Activated CD4-positive, alpha-beta T cell treated with anti-CD3 and anti-CD28 coated beads, Interleukin-2, amount 50 U/mL, for 16 hours (primary cell): ENCODE results near the gene A2ML1.
"Not testable (repeated sequence)": the region's sequence is repeated elsewhere in the genome, so short reads cannot be mapped to it uniquely, and the experiment has no call there.

ENCODE experiments used
- DNase-seq: peaks from one replicate; pipeline ENCODE4 v3.0.0-alpha.2; 2020

A2ML1 gene

DNA sequence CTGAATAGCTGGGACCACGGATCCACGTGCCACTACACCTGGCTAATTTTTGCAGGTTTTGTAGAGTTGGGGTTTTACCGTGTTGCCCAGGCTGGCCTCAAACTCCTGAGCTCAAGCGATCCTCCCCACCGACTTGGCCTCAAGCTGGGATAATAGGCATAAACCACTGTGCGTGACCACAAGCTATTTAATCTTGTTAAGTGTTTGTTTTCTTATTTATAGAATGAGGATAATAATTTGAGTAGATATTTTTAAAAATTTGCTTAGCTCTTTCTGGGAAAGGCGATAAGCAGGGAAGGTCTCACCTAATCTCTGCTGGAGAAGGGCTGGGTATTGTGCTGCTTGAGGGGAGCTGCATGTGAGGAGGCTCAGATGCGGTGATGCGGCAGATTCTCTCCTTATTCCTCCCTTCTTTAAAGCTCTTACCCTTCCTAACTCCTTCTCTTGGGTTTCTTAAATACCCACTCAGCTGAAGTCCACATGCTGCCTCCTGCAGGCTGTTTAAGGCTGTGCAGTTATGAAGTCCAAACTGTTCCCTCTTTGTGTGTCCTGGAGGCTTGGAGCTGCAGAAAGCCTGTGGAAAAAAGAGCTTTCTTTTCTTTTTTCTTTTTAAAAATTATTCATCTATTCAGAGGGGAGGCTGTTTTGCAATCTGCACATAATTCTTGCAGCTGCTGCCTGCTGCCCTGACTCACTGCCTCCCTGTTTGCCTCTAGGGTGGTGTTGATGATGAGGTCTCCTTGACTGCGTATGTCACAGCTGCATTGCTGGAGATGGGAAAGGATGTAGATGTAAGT is 37.9 kb downstream of the A2ML1 start:
- peak; percentile 27 for DNase-seq

DNA sequence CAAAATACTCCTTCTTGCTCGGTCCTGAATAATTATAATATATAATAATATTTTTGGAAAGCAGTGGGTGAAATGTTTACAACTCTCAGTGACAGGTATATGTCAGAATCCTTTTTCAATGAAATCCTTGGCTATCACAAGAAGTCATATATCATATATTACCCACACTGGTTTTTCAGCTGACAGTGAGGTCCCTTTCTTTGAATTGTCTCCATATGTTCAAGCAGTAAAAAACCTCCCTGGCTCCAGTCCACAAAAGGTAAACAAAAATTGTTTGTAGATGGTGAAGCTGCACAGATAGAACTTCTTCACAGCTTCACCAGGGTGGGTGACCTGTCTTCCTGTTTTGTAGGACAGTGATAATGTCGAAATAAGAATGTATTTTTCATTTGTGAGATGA is 44.0 kb downstream of the A2ML1 start:
- no peak for DNase-seq

DNA sequence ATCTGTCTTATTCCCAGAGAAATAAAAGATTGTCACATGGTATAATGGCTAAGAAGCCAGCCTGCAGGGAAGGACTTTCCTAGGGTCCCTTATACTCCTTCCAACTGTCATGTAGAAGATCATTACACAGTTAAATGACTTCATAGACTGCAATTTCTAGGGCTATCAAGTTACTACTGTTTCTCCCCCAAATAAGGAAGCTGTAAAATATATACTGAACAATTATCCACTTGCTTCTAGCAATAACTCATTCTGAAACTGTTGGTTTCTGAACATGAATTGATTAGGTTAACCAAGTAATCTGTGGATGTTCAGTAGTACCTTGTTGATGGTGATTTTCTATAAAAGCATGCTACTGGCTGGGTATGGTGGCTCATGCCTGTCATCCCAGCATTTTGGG is 44.6 kb downstream of the A2ML1 start:
- peak; percentile 37 for DNase-seq

DNA sequence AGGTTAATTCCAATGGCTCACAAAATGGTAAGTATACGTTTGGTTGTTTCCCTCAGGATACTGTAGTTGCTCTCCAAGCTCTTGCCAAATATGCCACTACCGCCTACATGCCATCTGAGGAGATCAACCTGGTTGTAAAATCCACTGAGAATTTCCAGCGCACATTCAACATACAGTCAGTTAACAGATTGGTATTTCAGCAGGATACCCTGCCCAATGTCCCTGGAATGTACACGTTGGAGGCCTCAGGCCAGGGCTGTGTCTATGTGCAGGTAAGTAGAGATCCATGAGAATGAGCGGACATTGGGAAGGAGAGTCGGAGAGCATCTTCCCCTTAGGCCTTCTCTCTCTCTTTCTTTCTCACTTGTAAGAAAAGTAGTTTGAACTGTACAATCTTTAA is 45.4 kb downstream of the A2ML1 start:
- no peak for DNase-seq

DNA sequence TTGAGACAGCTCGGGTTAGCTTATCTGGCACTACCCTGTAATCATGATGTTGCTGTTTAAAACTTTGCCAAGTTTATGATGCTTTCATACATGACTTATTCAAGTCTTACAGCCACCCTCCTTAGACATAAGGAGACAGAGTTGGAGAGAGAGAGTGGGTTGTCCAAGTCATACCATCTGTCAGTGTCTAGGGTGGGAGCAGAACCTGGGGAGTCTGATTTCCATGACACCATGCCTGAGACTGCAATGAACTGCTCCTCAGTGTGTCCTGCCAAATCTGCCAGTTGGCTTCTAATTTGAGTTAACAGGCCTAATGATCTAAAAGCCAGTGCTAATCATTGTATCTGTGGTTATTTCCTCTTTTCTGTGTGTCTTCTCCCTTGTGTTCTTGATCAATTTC is 48.2 kb downstream of the A2ML1 start:
- DNase-seq: no peak

DNA sequence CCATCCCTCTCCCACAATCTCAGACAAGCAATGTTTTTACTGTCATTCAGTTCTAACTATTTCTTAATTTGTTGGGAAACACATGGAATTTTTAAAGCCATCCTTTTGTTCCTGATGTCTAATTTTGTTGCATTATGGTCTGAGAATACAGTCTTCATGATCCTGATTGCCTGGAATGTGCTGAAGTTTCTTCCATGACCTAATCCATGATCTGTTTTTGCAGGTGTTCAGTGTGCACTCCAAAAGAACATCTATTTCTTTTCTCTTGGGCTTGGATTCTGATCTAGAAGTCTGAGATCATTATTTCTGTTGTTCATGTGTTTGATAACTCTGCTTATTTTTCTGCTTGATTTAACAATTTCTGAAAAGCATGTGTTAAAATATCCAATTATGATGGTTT is 48.6 kb downstream of the A2ML1 start:
- DNase-seq: no peak

DNA sequence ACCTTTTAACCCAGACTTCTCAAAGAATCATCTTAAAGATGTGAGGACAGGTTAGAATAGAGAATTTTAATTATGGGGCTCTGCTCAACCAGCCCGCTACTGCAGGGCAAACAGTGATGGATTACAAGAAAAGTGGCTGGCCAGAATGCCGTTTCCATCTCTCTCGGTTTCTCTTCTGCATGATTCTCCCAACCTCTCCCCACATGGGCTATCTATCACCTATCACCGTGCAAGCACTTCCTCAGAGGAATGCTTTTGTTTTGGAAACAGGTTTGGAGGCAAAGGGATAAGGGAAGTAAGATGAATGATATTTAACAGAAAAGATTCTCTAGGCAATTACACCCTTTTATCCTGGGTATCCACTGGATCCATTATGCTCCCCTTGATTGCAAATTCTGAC is 54.5 kb downstream of the A2ML1 start:
- DNase-seq: no peak

DNA sequence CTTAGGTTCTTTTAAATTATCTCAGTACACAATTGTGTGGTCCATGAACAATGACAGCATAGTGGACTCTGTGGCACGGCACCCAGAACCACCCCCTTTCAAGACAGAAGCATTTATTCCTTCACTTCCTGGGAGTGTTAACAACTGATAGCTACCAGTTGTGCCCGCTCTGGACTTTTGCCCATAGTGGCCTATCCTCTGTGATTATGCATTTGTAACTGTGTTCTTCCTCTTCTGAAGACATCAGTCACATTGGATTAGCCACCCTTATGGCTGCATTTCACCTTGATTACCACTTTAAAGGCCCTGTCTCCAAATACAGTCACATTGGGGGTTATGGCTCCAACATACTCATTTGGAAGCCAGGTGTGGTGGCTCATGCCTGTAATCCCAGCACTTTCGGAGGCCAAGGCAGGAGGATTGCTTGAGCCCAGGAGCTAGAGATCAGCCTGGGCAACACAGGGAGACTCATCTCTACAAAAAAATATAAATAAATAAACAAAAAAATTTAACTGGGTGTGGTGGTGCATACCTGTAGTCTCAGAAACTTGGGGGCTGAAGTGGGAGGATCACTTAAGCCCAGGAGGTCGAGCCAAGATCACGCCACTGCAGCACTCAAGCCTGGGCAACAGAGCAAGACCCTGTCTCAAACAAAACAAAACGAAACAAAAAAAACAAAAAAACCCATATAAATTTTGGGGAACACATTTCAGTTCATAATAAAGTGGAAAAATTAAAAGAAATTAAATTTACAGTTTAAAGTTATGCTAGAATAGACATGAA is 64.3 kb downstream of the A2ML1 start:
- DNase-seq: no peak

DNA sequence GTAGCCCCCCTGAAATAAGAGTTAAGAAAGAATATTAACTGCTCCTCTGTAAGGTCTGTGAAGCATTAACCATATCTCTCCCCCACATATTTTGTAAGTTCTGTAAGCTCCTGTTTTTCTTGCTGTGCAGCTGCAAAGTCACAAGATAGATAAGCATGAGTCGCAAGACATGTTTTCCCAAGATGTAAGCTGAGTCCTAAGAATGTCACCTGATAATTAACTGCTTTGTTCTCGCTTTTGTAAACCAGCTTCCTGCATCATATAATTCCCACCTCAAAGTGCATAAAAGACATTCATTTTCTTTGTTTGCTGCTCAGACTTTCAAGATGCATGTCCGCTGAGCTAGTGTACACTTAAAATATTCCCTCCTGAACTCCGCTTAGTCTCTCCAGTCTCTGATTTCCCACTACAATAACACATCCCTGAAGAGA is 64.9 kb downstream of the A2ML1 start:
- DNase-seq: no peak

DNA sequence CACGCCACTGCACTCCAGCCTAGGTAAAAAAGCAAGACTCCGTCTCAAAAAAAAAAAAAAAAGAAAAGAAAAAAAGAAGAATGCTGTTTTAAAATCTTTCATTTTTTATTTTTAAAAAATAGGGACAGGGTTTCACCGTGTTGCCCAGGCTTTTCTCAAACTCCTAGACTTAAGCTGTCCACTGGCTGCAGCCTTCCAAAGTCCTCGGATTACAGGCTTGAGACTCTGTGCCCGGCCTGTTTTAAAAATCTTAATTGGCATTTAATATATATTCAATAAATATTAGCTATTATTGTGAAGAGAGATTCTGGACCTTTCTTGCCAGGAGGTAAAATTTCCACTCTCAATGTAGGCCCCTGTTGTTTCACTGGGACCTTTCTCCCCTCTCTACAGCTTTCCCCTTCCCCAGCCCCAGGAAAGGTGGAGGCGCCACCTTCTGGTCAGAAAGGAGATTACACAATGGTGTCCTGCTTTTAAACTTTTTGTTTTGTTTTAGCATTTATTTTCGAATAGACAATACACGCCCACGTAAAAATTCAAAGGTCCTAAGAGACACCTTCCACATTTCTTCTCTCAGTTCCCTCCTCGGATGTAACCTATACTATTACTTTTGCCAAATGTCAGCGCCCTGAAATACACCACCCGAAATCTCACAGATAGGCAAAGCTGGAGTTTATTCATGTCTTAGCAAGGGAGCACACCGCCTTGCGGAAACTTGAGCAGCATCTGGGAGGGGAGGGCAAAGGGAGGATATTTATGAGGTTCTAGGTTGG is 68.1 kb downstream of the A2ML1 start:
- DNase-seq: peak; percentile 60

DNA sequence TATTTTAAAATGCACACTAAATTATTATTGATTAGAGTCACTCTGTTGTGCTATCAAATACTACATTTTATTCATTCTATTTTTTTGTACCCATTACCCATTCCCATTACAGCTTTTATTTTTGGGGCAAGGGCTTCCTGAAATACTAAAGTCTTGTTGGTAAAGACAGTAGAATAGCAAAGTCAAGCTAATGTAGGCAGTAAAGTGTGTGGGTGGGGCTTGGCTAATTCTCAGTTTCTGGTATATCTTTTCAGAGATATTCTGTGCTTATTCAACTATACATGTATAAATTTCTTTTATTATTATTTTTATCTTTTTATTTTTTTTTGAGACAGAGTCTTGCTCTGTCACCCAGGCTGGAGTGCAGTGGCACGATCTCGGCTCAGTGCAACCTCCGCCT is 69.6 kb downstream of the A2ML1 start:
- no peak for DNase-seq

DNA sequence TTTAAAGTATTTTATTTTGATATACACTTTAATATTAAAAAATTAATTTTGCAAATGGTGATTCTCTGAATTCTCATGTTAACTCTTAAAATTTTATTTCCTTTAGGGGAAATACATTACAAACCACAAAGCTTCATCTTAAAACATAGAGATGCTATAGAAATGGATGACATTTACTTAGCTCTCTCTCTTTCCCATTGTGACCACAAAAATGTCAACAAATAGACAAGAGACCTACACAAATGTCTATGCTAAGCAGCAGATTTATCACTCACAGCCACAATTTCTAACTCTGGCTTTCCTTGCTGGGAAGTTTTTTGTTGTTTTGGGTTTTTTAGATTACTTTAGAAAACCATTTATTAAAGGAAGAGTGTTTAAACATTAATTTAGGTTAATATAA is 72.0 kb downstream of the A2ML1 start:
- DNase-seq: no peak

DNA sequence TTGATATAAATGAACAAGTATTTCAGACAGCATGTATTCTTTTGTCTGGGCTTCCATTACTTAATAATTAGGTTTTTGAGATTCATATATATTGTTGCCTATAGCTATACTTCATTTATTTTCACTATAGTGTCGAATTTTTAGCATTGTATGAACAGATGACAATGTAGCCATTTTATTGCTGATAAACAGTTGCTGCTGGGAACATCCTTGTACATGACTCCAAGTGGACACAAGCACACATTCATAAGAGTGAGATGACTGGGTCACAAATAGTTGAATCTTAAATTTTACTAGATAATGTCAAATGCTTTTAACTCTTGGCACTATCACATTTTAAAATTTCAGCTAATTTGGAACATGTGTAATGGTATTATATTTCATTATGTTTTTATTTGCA is 72.6 kb downstream of the A2ML1 start:
- no peak for DNase-seq

DNA sequence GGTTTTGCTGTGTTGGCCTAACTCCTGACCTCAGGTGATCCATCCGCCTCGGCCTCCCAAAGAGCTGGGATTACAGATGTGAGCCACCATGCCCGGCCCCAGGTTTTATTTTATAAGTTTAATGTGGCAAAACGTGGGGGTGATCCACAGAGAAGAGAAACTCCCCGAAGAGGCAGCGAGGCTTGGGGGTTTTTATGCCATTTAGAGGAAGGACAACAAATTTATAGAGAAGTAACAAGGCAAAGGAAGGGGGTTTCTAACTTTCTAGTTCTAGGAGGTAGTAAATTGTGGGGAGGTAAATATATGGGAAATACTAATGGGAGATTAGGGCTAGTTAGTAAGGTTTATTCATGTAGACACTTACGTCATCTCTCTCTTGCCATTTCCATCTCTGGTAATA is 74.7 kb downstream of the A2ML1 start:
- DNase-seq: no peak

DNA sequence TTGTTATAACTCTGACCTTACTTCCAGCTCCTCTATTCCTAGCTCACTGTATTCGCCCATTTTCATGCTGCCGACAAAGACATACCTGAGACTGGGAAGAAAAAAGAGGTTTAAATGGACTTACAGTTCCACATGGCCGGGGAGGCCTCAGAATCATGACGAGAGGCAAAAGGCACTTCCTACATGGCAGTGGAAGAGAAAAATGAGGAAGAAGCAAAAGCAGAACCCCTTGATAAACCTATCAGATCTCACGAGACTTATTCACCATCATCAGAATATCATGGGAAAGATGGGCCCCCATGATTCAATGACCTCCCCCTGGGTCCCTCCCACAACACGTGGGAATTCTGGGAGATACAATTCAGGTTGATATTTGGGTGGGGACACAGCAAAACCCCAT is 77.4 kb downstream of the A2ML1 start:
- DNase-seq: no peak

DNA sequence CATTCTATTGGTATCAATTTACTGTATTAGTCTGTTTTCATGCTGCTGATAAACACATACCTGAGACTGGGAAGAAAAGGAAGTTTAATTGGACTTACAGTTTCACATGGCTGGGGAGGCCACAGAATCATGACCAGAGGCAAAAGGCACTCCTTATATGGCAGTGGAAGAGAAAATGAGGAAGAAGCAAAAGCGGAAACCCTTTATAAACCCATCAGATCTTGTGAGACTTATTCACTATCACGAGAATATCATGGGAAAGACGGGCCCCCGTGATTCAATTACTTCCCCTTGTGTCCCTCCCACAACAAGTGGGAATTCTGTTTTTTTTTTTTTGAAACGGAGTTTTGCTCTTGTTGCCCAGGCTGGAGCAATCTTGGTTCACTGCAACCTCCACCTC is 80.3 kb downstream of the A2ML1 start:
- DNase-seq: not testable (repeated sequence)

DNA sequence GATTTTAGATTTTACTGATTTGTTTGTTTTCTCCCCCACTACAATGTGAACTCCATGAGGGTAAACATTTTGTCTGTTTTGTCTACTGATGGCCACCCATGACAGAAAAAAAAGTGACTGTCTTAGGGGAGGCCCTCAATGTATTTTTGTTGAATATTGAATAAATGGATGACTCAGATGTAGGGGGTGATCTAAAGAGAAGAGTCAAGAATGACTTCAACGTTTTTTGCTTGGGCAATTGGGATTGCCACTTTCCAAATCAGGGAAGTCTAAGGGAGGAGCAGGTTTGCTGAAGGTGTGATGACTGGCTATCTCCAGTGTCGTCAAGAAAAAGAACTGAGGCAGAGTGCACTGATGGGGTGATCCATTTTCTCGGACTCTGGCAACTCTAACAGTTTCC is 81.2 kb downstream of the A2ML1 start:
- DNase-seq: no peak

DNA sequence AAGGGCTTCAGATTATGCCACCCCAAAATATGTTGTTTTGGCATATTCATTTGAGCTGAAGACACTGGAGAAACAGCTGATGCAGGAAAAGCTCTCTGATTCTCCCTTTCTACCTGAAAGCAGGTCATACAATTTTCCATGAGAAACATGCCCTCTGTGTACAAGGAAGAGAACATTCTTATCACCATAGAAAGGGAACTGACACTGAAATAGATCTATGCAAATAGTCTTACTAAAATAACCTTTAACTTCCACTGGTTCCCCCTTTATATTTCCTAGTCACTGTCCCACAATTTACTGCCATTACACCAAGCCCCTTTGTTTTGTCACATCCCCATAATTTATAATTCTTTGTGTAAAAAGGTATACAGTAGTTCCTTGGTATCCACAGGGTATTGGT is 82.2 kb downstream of the A2ML1 start:
- no peak for DNase-seq

DNA sequence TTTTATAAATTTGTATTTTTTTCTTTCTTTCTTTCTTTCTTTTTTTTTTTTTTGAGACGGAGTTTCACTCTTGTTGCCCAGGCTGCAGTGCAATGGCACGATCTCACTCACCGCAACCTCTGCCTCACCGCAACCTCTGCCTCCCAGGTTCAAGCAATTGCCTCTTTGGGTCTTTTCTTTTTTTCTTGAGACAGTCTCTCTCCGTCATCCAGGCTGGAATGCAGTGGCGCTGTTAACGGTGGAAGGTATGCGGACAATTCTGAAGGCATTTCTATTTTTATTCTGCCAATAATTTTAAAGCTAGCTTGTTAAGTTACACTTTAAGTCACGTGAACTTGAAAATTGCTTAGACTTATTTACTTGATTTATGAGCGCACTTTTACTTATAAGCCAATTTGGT is 83.1 kb downstream of the A2ML1 start:
- DNase-seq: no peak

DNA sequence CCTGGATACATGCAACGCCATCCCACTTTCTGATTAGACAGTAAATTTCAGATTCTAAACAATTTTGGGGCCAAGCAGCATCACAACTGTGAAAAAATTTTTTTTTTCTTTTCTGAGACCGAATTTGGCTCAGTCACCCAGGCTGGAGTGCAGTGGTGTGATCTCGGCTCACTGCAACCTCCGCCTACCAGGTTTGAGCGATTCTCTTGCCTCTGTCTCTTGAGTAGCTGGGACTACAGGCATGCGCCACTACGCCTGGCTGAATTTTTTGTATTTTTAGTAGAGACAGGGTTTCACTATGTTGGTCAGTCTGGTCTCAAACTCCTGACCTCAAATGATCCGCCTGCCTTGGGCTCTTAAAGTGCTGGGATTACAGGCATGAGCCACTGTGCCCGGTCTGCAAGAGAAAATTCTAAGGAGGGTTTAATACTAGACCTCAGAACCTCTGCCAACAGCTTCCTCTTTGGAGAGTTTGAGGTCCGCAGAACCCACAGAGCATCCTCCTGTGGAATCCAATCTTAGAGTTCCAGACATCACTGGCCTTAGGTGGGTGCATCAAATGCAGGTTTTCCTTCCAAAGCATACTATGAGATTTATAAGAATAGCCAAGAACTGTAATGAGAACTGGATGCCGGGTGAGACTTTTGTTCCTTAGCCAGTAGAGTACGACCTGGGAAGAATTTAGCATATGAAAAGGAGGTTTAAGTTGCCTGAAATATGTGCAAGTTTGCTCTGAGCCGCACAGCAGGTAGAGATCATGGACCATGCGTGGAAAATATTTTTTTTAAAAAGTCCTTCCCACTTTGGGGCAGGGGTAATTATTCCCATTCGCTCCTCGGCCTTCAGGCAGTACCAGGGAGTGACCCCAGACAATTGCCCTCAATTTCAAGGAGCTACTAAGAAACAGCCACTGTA is 84.1 kb downstream of the A2ML1 start:
- DNase-seq: no peak

DNA sequence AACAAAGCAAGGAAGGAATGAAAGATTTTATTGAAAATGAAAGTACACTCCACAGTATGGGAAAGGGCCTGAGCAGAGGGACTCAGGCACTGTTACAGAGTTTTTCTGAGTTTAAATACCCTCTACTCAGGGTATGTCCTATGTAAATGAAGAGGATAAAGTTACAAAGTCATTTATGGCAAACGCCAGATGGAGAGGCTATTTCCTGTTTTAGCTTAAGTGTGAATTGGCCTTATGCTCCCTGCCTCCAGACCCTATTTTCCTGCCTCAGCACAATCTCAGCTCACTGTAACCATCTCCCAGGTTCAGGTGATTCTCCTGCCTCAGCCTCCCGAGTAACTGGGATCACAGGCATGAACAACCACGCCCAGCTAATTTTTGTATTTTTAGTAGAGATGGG is 85.1 kb downstream of the A2ML1 start:
- DNase-seq: no peak

DNA sequence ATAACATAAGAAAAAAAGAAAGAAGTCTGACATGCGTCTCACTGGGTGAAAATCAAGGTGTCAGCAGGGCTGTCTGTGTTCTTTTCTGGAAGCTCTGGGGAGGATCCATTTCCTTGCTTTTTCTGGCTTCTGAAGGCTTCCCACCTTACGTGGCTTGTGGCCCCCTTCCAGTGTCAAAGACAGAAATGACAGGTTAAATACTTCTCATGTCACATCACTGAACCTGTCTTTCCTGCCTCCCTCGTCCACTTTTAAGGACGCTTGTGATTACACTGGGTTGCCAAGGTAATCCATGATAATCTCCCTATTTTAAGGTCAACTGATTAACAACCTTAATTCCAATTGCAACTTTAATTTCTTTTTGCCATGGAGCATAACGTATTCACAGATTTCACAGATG is 87.3 kb downstream of the A2ML1 start:
- no peak for DNase-seq
